PFSK-1 (cell line): ENCODE results near the gene KLHL3.

Source experiments
- FOXP2 ChIP-seq: optimal IDR thresholded peaks from 2 replicates; pipeline ENCODE3; 2011; ENCODE audit warnings: borderline replicate concordance, control low read depth, inconsistent platforms; ENCODE audit not compliant: insufficient read depth; ENCODE audit errors: extremely low read length, extremely low read depth
- POLR2AphosphoS5 ChIP-seq: IDR thresholded peaks from 2 replicates; pipeline ENCODE4 v1.6.1; 2012; ENCODE audit warnings: low read depth, mild to moderate bottlenecking, control low read depth, low read length, moderate library complexity
- SIN3A ChIP-seq: IDR thresholded peaks from 2 replicates; pipeline ENCODE4 v1.6.1; 2012; ENCODE audit warnings: mild to moderate bottlenecking, low read length, moderate library complexity, borderline replicate concordance; ENCODE audit not compliant: insufficient read depth
- TAF1 ChIP-seq: IDR thresholded peaks from 2 replicates; pipeline ENCODE4 v1.6.1; 2012; ENCODE audit warnings: low read length, control low read depth, borderline replicate concordance; ENCODE audit not compliant: insufficient read depth
- TF ChIP-seq, protein P1 (sequence below), 2 experiments: IDR thresholded peaks; 2 replicates each; pipeline versions ENCODE4 v1.6.1 to v1.8.0; 2011 to 2012; ENCODE audit warnings: low read depth in 2 of 2, low read length in 2 of 2, control low read depth in 1 of 2, inconsistent platforms in 1 of 2, mild to moderate bottlenecking in 1 of 2, moderate library complexity in 1 of 2; ENCODE audit not compliant: insufficient read depth in 1 of 2

The KLHL3 gene

DNA sequence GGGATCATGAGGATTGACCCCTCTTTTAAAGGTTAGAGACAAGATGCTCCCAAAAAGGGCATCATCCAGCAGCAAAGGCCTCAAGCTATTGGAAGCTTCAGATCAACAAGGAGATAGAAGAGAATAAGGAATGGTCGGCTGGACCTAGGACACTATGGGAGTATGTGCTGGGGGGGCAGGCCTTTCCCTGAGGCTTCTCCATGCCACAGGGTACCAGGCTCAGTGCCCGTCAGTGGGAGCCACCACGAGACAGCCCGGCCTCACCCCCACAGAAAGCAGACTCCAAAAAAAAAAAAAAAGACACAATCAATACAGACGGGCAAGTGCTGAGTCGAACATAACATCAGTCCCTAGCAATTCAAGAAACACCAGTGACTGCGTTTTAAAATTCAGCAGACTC, 117.4 kb downstream of the KLHL3 start:
- TF ChIP-seq SIN3A (no peak), TAF1 (no peak), POLR2AphosphoS5 (no peak)
- TF ChIP-seq, protein P1, sequence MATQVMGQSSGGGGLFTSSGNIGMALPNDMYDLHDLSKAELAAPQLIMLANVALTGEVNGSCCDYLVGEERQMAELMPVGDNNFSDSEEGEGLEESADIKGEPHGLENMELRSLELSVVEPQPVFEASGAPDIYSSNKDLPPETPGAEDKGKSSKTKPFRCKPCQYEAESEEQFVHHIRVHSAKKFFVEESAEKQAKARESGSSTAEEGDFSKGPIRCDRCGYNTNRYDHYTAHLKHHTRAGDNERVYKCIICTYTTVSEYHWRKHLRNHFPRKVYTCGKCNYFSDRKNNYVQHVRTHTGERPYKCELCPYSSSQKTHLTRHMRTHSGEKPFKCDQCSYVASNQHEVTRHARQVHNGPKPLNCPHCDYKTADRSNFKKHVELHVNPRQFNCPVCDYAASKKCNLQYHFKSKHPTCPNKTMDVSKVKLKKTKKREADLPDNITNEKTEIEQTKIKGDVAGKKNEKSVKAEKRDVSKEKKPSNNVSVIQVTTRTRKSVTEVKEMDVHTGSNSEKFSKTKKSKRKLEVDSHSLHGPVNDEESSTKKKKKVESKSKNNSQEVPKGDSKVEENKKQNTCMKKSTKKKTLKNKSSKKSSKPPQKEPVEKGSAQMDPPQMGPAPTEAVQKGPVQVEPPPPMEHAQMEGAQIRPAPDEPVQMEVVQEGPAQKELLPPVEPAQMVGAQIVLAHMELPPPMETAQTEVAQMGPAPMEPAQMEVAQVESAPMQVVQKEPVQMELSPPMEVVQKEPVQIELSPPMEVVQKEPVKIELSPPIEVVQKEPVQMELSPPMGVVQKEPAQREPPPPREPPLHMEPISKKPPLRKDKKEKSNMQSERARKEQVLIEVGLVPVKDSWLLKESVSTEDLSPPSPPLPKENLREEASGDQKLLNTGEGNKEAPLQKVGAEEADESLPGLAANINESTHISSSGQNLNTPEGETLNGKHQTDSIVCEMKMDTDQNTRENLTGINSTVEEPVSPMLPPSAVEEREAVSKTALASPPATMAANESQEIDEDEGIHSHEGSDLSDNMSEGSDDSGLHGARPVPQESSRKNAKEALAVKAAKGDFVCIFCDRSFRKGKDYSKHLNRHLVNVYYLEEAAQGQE (IDR thresholded peaks at IDR 0.05; ENCODE audit: insufficient read depth in 1 of 2, low read depth in 2 of 2, low read length in 2 of 2) = no peak

- no peak for TF ChIP-seq POLR2AphosphoS5
- no peak for TF ChIP-seq SIN3A
- TF ChIP-seq, protein P1 (IDR thresholded peaks at IDR 0.05; ENCODE audit: insufficient read depth in 1 of 2, low read depth in 2 of 2, low read length in 2 of 2) = no peak
- no peak for TF ChIP-seq TAF1
- no peak for TF ChIP-seq FOXP2
These were observed 118.2 kb downstream of the KLHL3 start for GRCh38 chr5:137617528-137618205.

DNA sequence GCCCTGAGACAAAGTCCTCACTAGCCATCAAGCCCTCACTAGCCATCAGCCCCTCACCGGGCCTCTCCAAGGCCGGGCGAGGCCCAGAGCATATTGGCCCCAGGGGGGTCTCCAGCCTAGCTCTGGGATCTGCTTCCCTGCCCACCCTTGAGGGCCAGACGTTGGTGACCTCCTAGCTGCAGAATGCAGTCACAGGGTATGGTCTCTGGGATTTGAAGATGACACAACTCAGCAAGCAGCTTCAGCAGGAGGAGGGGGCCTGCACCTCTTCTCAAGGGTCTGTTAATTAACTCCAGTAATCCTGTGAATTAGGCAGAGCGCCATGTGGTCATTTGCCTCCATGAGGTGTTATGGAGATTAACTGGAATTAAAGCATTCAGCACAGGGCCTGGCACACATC, 119.8 kb downstream of the KLHL3 start:
- TF ChIP-seq, protein P1 (IDR thresholded peaks at IDR 0.05; ENCODE audit: insufficient read depth in 1 of 2, low read depth in 2 of 2, low read length in 2 of 2) = no peak
- TF ChIP-seq SIN3A (no peak), FOXP2 (no peak), POLR2AphosphoS5 (no peak), TAF1 (no peak)

- no peak for TF ChIP-seq FOXP2
- TF ChIP-seq, protein P1 (IDR thresholded peaks at IDR 0.05; ENCODE audit: insufficient read depth in 1 of 2, low read depth in 2 of 2, low read length in 2 of 2) = no peak
- TF ChIP-seq SIN3A = no peak
- no peak for TF ChIP-seq POLR2AphosphoS5
- no peak for TF ChIP-seq TAF1
These were observed 120.6 kb downstream of the KLHL3 start for GRCh38 chr5:137615171-137615775.
